SU-DHL-6 (cell line): ENCODE data around the gene SNPH.

Source experiments
- EZH2phosphoT487 ChIP-seq: fragments of 200-600 bp; sonication (generic), shearing (Covaris generic); conservative IDR thresholded peaks from 2 replicates; pipeline ENCODE4 v1.6.1; 2018; ENCODE audit warnings: mild to moderate bottlenecking, antibody characterized with exemption, low read length, moderate library complexity, mixed read lengths
- TF ChIP-seq, protein P1 (sequence below): fragments of 200-600 bp; sonication (generic); IDR thresholded peaks from one replicate; pipeline ENCODE4 v1.5.1; 2017; ENCODE audit warnings: antibody characterized with exemption, mild to moderate bottlenecking, low read length, moderate library complexity; ENCODE audit not compliant: insufficient read depth, poor library complexity, severe bottlenecking

DNA sequence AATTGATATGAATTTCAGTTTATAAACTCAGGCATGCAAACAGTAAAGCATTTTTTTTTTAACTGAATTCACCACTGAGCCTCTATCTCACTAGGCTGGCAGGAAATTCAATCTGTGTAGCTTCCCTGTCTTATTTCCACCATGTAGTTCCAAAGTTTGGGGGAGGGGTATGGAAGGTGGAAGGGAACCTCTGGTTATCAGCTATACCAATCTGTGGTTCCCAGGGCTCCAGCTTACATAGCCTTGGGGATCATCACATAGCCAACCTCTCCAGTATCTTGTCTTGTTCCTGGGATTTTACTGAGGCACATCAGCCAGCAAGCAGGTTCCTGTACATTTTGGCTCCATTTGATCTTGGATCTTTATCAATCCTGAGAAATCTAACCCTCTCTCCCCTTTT lies 24.6 kb upstream of the SNPH start:
- TF ChIP-seq, protein P1, sequence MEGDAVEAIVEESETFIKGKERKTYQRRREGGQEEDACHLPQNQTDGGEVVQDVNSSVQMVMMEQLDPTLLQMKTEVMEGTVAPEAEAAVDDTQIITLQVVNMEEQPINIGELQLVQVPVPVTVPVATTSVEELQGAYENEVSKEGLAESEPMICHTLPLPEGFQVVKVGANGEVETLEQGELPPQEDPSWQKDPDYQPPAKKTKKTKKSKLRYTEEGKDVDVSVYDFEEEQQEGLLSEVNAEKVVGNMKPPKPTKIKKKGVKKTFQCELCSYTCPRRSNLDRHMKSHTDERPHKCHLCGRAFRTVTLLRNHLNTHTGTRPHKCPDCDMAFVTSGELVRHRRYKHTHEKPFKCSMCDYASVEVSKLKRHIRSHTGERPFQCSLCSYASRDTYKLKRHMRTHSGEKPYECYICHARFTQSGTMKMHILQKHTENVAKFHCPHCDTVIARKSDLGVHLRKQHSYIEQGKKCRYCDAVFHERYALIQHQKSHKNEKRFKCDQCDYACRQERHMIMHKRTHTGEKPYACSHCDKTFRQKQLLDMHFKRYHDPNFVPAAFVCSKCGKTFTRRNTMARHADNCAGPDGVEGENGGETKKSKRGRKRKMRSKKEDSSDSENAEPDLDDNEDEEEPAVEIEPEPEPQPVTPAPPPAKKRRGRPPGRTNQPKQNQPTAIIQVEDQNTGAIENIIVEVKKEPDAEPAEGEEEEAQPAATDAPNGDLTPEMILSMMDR, result no peak
- TF ChIP-seq EZH2phosphoT487, result no peak
